K562 (cell line): Measurements from ENCODE around the gene MAGI2. TPM values are rescaled to one million over a fixed set of nuclear protein-coding genes. Genes with fewer than 3 reads are reported as not detected.

ENCODE experiments used
- BDP1 ChIP-seq: IDR thresholded peaks from 3 replicates; pipeline ENCODE4 v1.6.1; 2011; ENCODE audit not compliant: insufficient read length, insufficient read depth
- CREM ChIP-seq: IDR thresholded peaks from 2 replicates; pipeline ENCODE4 v1.6.1; 2014; ENCODE audit warnings: antibody characterized with exemption, low read depth
- PHF21A ChIP-seq: fragments of 450-650 bp; IDR thresholded peaks from 2 replicates; pipeline ENCODE4 v1.6.1; 2017; ENCODE audit warnings: low read depth, borderline replicate concordance
- SP1 ChIP-seq: sonication (generic); formaldehyde crosslinking; IDR thresholded peaks from 2 replicates; pipeline ENCODE4 v1.8.1; 2022; ENCODE audit warnings: mild to moderate bottlenecking, missing genetic modification reagents
- SRF ChIP-seq, 2 experiments: fragments of 250-450, 450-650 bp in 1 of 2; sonication (Bioruptor Pico) in 1 of 2; sonication (generic) in 1 of 2; formaldehyde crosslinking; IDR thresholded peaks; 2 replicates each; pipeline versions ENCODE4 v1.5.0 to v1.5.1; 2020 to 2022; ENCODE audit warnings: mild to moderate bottlenecking in 1 of 2, missing genetic modification reagents in 1 of 2
- ZC3H11A ChIP-seq: IDR thresholded peaks from 2 replicates; pipeline ENCODE4 v1.6.1; 2012; ENCODE audit warnings: low read depth, low read length, improper control_type of control experiment
- ZNF41 ChIP-seq: fragments of 250-450 bp; sonication (Bioruptor Pico); conservative IDR thresholded peaks from 2 replicates; pipeline ENCODE4 v1.4.0; 2020; ENCODE audit warnings: mild to moderate bottlenecking
- polyA plus RNA-seq, 8 experiments: library from polyadenylated mRNA; depleted of rRNA in 4 of 8; stranded (reverse) in 5 of 8; unstranded in 3 of 8; fragments of >200 nt; fragmentation: Nextera tagmentation in 2 of 8; fragmentation: Illumina TruSeq in 1 of 8; extraction: Ambion mirVana in 2 of 8; extraction: Trizol in 1 of 8; gene quantifications; 2 replicates each; pipeline versions ENCODE4 v1.2.1 to v1.2.3, GENCODE V29; 2011 to 2014; ENCODE audit warnings: inconsistent platforms in 1 of 8, missing spikeins in 1 of 8
- total RNA-seq, 7 experiments: library from RNA; depleted of rRNA in 6 of 7; stranded (reverse); fragments of >200 nt in 6 of 7; fragmentation: Illumina TruSeq in 2 of 7; extraction: Trizol in 2 of 7; gene quantifications; 2 replicates each; pipeline versions ENCODE4 v1.2.1 to v1.2.3, GENCODE V29; 2011 to 2021; ENCODE audit warnings: low replicate concordance in 1 of 7
- TF ChIP-seq, protein P1 (sequence below): fragments of 250-450 bp; sonication (Bioruptor Pico); IDR thresholded peaks from 2 replicates; pipeline ENCODE4 v1.9.0; 2021; ENCODE audit warnings: mild to moderate bottlenecking
- TF ChIP-seq, protein P2 (sequence below): sonication (generic); formaldehyde crosslinking; IDR thresholded peaks from 2 replicates; pipeline ENCODE4 v1.8.0; 2023; ENCODE audit warnings: missing genetic modification reagents, mild to moderate bottlenecking, borderline replicate concordance
- TF ChIP-seq, protein P3 (sequence below): sonication (generic); IDR thresholded peaks from 2 replicates; pipeline ENCODE4 v1.6.1; 2016

The MAGI2 gene
- total and polyA plus RNA-seq, 9 of the 15 experiments (the other 6 are each of a cell fraction or from before 2014, with no cell fraction given) = 0.27 to 1.4 (median 0.70) TPM

DNA sequence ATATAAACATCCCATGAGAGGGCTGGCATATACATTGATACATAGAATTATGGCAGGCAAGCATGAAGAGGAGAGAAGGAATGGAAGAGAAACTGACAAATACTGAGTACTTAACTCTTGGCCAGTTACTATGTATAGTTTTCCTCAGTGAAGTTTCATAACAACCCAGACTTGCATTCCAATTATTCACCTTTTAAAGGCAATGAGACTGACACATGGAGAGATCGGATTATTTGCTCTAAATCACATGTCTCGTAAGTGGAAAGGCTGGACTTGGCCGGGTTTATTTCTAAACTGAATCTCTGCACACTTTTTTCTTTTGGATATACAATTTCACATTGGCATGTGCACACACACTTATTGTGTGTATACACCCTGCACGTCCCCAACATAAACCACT is 1106.6 kb downstream of the MAGI2 start (continued):
- no peak for TF ChIP-seq SP1 (CRISPR knock-in tag)
- TF ChIP-seq BDP1 = no peak
- TF ChIP-seq, protein P1, sequence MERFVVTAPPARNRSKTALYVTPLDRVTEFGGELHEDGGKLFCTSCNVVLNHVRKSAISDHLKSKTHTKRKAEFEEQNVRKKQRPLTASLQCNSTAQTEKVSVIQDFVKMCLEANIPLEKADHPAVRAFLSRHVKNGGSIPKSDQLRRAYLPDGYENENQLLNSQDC (CRISPR knock-in tag) = no peak
- TF ChIP-seq, protein P2, sequence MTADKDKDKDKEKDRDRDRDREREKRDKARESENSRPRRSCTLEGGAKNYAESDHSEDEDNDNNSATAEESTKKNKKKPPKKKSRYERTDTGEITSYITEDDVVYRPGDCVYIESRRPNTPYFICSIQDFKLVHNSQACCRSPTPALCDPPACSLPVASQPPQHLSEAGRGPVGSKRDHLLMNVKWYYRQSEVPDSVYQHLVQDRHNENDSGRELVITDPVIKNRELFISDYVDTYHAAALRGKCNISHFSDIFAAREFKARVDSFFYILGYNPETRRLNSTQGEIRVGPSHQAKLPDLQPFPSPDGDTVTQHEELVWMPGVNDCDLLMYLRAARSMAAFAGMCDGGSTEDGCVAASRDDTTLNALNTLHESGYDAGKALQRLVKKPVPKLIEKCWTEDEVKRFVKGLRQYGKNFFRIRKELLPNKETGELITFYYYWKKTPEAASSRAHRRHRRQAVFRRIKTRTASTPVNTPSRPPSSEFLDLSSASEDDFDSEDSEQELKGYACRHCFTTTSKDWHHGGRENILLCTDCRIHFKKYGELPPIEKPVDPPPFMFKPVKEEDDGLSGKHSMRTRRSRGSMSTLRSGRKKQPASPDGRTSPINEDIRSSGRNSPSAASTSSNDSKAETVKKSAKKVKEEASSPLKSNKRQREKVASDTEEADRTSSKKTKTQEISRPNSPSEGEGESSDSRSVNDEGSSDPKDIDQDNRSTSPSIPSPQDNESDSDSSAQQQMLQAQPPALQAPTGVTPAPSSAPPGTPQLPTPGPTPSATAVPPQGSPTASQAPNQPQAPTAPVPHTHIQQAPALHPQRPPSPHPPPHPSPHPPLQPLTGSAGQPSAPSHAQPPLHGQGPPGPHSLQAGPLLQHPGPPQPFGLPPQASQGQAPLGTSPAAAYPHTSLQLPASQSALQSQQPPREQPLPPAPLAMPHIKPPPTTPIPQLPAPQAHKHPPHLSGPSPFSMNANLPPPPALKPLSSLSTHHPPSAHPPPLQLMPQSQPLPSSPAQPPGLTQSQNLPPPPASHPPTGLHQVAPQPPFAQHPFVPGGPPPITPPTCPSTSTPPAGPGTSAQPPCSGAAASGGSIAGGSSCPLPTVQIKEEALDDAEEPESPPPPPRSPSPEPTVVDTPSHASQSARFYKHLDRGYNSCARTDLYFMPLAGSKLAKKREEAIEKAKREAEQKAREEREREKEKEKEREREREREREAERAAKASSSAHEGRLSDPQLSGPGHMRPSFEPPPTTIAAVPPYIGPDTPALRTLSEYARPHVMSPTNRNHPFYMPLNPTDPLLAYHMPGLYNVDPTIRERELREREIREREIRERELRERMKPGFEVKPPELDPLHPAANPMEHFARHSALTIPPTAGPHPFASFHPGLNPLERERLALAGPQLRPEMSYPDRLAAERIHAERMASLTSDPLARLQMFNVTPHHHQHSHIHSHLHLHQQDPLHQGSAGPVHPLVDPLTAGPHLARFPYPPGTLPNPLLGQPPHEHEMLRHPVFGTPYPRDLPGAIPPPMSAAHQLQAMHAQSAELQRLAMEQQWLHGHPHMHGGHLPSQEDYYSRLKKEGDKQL (CRISPR knock-in tag) = no peak
- TF ChIP-seq ZNF41 (CRISPR knock-in tag) = no peak
- no peak for TF ChIP-seq PHF21A
- TF ChIP-seq, protein P3, sequence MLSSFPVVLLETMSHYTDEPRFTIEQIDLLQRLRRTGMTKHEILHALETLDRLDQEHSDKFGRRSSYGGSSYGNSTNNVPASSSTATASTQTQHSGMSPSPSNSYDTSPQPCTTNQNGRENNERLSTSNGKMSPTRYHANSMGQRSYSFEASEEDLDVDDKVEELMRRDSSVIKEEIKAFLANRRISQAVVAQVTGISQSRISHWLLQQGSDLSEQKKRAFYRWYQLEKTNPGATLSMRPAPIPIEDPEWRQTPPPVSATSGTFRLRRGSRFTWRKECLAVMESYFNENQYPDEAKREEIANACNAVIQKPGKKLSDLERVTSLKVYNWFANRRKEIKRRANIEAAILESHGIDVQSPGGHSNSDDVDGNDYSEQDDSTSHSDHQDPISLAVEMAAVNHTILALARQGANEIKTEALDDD = no peak
- TF ChIP-seq CREM = no peak
- TF ChIP-seq SRF (CRISPR knock-in tag; IDR thresholded peaks at IDR 0.05) = no peak
- TF ChIP-seq ZC3H11A = no peak
